NCI-H510A (cell line): Measurements from ENCODE around the gene NOTO.

Experiments
- DNase-seq: peaks from one replicate; lab custom pipeline; 2025; lab: John Stamatoyannopoulos, UW

NOTO gene

GRCh38 chr2:73233932-73234832 is 31.8 kb downstream of the NOTO start, which contains the start of gene CCT7:
TSS of gene CCT7 (plus strand) at chr2:73234308. CDS start at chr2:73234379, 71 bp downstream.
- peak; percentile 85 for DNase-seq

GRCh38 chr2:73235315-73236028 is 33.1 kb downstream of the NOTO start:
- no peak for DNase-seq

- DNase-seq = no peak
Measured at GRCh38 chr2:73237168-73237567, 34.8 kb downstream of the NOTO start.

- DNase-seq = no peak
Measured at GRCh38 chr2:73238149-73238548, 35.8 kb downstream of the NOTO start.

- DNase-seq = no peak
Measured at GRCh38 chr2:73238976-73239375, 36.6 kb downstream of the NOTO start.

- DNase-seq = no peak
Measured at GRCh38 chr2:73239776-73240175, 37.4 kb downstream of the NOTO start.

GRCh38 chr2:73243884-73244570 is 41.7 kb downstream of the NOTO start:
- DNase-seq = no peak

- DNase-seq = no peak
Measured at GRCh38 chr2:73244580-73244979, 42.2 kb downstream of the NOTO start.

- no peak for DNase-seq
Measured at GRCh38 chr2:73246850-73247249, 44.5 kb downstream of the NOTO start.

GRCh38 chr2:73249636-73250035 is 47.3 kb downstream of the NOTO start:
- DNase-seq = no peak

- DNase-seq = no peak
Measured at GRCh38 chr2:73250872-73251846, 48.8 kb downstream of the NOTO start.

- DNase-seq = no peak
Measured at GRCh38 chr2:73252238-73253027, 50.1 kb downstream of the NOTO start.

GRCh38 chr2:73253400-73253799 is 51.0 kb downstream of the NOTO start:
- DNase-seq = no peak

- no peak for DNase-seq
Measured at GRCh38 chr2:73253901-73254300, 51.5 kb downstream of the NOTO start.

GRCh38 chr2:73254343-73255006 is 52.1 kb downstream of the NOTO start:
- no peak for DNase-seq

- DNase-seq = no peak
Measured at GRCh38 chr2:73255007-73255644, 52.8 kb downstream of the NOTO start.

- DNase-seq = no peak
Measured at GRCh38 chr2:73255907-73256617, 53.7 kb downstream of the NOTO start.

GRCh38 chr2:73256618-73256922 is 54.2 kb downstream of the NOTO start:
- no peak for DNase-seq

- DNase-seq = no peak
Measured at GRCh38 chr2:73257021-73257420, 54.6 kb downstream of the NOTO start.
